Fibroblast of lung (primary cell): Measurements from ENCODE around the gene NRCAM.

Source experiments
- EZH2 ChIP-seq: IDR thresholded peaks from 2 replicates; pipeline ENCODE4 v1.5.1; 2012; ENCODE audit warnings: low read length, control low read depth, mild to moderate bottlenecking; ENCODE audit errors: missing control alignments
- TF ChIP-seq, protein P1 (sequence below), 2 donors: IDR thresholded peaks in 1 of 2; conservative IDR thresholded peaks in 1 of 2; 1 replicate in 1 of 2; 2 replicates in 1 of 2; pipeline ENCODE4 v1.5.1; 2011 to 2012; ENCODE audit warnings: low read length in 2 of 2, control low read depth in 1 of 2, inconsistent platforms in 1 of 2, low read depth in 1 of 2, mild to moderate bottlenecking in 1 of 2

DNA sequence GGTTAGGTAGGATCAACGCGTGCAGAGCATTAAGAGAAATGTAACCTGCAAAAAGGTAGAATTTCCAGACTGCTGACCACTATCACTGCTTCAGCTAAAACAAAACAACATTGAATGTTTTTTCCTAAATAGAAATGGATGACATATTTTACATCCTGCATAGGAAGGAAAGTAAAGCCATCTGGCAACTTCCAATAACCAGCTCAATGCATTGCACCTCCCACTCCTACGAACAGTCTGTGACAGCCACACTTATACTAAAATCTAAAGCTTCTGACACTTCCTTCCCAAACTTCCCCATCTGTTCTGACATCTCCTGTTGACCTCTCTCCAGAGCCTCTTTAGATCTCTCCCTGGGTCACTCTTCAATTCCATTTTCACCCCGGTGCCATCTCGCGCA is 47.1 kb downstream of the NRCAM start:
- TF ChIP-seq EZH2, result no peak
- TF ChIP-seq, protein P1, sequence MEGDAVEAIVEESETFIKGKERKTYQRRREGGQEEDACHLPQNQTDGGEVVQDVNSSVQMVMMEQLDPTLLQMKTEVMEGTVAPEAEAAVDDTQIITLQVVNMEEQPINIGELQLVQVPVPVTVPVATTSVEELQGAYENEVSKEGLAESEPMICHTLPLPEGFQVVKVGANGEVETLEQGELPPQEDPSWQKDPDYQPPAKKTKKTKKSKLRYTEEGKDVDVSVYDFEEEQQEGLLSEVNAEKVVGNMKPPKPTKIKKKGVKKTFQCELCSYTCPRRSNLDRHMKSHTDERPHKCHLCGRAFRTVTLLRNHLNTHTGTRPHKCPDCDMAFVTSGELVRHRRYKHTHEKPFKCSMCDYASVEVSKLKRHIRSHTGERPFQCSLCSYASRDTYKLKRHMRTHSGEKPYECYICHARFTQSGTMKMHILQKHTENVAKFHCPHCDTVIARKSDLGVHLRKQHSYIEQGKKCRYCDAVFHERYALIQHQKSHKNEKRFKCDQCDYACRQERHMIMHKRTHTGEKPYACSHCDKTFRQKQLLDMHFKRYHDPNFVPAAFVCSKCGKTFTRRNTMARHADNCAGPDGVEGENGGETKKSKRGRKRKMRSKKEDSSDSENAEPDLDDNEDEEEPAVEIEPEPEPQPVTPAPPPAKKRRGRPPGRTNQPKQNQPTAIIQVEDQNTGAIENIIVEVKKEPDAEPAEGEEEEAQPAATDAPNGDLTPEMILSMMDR (conservative IDR thresholded peaks at IDR 0.05 in 1 of 2, IDR thresholded peaks at IDR 0.05 in 1 of 2; ENCODE audit: low read depth in 1 of 2, low read length in 2 of 2), result no peak
